IPS DF 19.7 (cell line): ENCODE measurements around the gene PRDM8.
"Not testable (repeated sequence)": the region's sequence is repeated elsewhere in the genome, so short reads cannot be mapped to it uniquely, and the experiment has no call there.

Source experiments
- DNase-seq: peaks from one replicate; pipeline ENCODE4 v3.0.0-alpha.2; 2013; ENCODE audit warnings: low read depth, low spot score

Gene PRDM8

GRCh38 chr4:80226094-80226493 lies 28.8 kb downstream of the PRDM8 start:
- DNase-seq = no peak

- DNase-seq = no peak
Measured at GRCh38 chr4:80228460-80228859, 31.2 kb downstream of the PRDM8 start.

- no peak for DNase-seq
Measured at GRCh38 chr4:80229128-80229527, 31.8 kb downstream of the PRDM8 start.

GRCh38 chr4:80229590-80229989 lies 32.3 kb downstream of the PRDM8 start:
- DNase-seq = no peak

- DNase-seq = no peak
Measured at GRCh38 chr4:80231180-80231579, 33.9 kb downstream of the PRDM8 start.

GRCh38 chr4:80232707-80233370 lies 35.5 kb downstream of the PRDM8 start:
- DNase-seq = no peak

- DNase-seq = no peak
Measured at GRCh38 chr4:80233390-80233789, 36.1 kb downstream of the PRDM8 start.

GRCh38 chr4:80235451-80235850 lies 38.1 kb downstream of the PRDM8 start:
- DNase-seq = no peak

GRCh38 chr4:80237992-80238391 lies 40.7 kb downstream of the PRDM8 start:
- DNase-seq = no peak

GRCh38 chr4:80239480-80240150 lies 42.3 kb downstream of the PRDM8 start:
- no peak for DNase-seq

GRCh38 chr4:80240976-80241375 lies 43.7 kb downstream of the PRDM8 start:
- DNase-seq = no peak

GRCh38 chr4:80243274-80244018 lies 46.1 kb downstream of the PRDM8 start:
- no peak for DNase-seq

GRCh38 chr4:80247484-80247883 lies 50.2 kb downstream of the PRDM8 start:
- not testable (repeated sequence) for DNase-seq

GRCh38 chr4:80249144-80249543 lies 51.8 kb downstream of the PRDM8 start:
- no peak for DNase-seq

GRCh38 chr4:80252427-80252826 lies 55.1 kb downstream of the PRDM8 start:
- no peak for DNase-seq

- no peak for DNase-seq
Measured at GRCh38 chr4:80252953-80253352, 55.6 kb downstream of the PRDM8 start.

- DNase-seq = no peak
Measured at GRCh38 chr4:80253510-80253909, 56.2 kb downstream of the PRDM8 start.
